Memory B cell (primary cell): ENCODE data around the gene NR1I3.
"Not testable (repeated sequence)": the region's sequence is repeated elsewhere in the genome, so short reads cannot be mapped to it uniquely, and the experiment has no call there.

Source experiments
- ATAC-seq: fragments of 150-1000 bp; cut with Tn5 transposase; 2 replicates; pipeline ENCODE4 v1.10.0; 2021; ENCODE audit warnings: low read depth, mild to moderate bottlenecking, moderate library complexity
- DNase-seq, 2 donors: peaks; one replicate each; pipeline ENCODE4 v3.0.0; 2022; ENCODE audit warnings: low spot score in 2 of 2
- H3K27ac Mint-ChIP-seq: one replicate; pipeline ENCODE4 v1.8.0; 2022; ENCODE audit warnings: mild to moderate bottlenecking, moderate library complexity, mixed read lengths
- H3K27me3 Mint-ChIP-seq: one replicate; pipeline ENCODE4 v1.8.0; 2022; ENCODE audit warnings: mixed read lengths
- H3K36me3 Mint-ChIP-seq: one replicate; pipeline ENCODE4 v1.8.0; 2022; ENCODE audit warnings: mild to moderate bottlenecking, mixed read lengths
- H3K4me1 Mint-ChIP-seq: one replicate; pipeline ENCODE4 v1.8.0; 2022; ENCODE audit warnings: mixed read lengths
- H3K4me3 Mint-ChIP-seq: one replicate; pipeline ENCODE4 v1.8.0; 2022; ENCODE audit warnings: mild to moderate bottlenecking, moderate library complexity, mixed read lengths
- H3K9me3 Mint-ChIP-seq: one replicate; pipeline ENCODE4 v1.8.0; 2022; ENCODE audit warnings: mixed read lengths

Gene NR1I3

DNA sequence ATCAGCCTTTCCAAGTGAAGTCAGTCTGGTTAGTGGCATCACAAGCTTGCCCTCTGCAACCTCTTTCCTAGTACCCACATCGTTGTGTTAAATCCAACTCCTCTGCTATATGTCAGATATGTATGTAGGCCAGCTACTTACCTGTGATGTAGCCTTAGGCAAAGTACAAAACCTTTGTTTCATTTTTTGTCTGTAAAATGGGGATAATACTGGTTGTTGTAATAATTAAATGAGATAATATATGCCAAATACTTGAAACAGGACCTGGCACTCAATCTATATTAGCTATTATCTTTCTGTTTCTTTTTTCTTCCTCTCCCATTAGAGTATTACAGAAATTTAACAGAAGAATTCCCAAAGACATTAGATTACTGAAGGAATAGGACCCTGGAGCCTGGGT lies 21.8 kb upstream of the NR1I3 start:
- peaks cover 10% of the 10 kb centered on the region for H3K9me3 Mint-ChIP-seq
- no peak overlapping the region for H3K27ac Mint-ChIP-seq
- DNase-seq (no peak), ATAC-seq (no peak)
- peaks cover 37% of the 10 kb centered on the region for H3K27me3 Mint-ChIP-seq
- peaks cover 19% of the 10 kb centered on the region for H3K4me1 Mint-ChIP-seq
- no peak overlapping the region for H3K4me3 Mint-ChIP-seq
- peaks cover 11% of the 10 kb centered on the region for H3K36me3 Mint-ChIP-seq

DNA sequence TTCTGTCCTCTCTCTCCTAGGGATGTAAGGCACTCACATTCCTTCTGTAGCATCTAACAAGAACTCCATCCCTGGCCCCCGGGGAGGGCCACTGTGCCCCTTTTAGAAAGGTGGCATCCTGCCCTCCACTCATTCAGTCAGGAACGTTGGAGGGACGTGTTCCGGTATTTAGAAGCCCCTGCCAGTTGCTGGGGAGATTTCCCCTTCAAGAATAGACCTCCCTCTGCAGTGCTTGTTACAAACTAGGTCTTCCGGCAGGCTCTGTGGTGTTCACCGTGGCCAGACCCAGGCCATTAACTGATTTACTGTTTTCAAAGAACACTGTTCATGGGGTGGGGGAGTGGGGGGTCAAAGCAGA lies 21.3 kb upstream of the NR1I3 start:
- no peak for ATAC-seq
- Mint-ChIP-seq H3K27ac (no peak overlapping the region), H3K4me3 (peak overlapping the region; percentile 27), H3K36me3 (peaks cover 11% of the 10 kb centered on the region), H3K27me3 (peaks cover 35% of the 10 kb centered on the region), H3K4me1 (peaks cover 19% of the 10 kb centered on the region), H3K9me3 (peaks cover 10% of the 10 kb centered on the region)
- no peak for DNase-seq

DNA sequence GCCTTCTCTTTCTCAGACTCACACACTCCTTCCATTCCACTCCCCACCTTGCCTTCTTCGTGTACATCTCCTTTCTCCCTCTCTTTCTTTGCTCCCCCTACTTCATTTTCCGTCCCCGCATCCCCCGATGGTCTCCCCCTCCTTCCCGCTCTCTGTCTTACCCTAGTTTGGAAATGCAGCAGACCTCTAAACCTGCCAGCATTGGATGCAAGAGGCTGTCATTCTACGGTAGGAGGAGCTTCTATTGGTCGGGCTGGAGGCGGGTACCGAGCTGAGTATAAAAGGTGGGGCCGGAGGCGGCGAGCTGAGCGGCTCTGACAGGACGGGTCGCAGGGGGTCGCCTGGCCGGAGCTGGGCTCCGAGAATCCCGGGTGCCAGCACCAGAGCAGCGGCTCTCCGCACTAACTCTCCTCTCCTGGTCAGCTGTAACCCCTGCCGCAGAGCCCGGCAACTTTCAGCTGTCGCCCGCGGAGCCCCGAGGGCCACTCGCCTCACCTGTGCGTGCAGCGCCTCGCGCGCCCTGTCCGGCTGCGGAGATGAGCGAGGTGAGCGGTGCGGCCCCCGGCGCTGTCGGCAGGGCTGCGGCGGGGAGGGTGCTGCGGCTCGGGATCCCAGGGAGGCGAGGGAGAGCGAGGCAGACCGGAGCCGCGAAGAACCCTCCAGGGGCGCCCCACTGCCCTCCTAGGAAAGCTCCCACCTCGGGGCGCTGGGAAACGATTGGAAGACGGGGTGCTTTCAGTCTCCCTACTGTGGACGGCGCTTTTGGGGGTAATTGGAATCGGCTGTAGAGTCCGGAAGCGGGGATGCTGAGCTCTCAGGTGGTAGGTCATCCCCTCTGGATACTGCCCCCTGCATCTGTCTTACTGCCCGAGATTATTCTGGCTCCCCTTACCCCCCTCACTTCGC lies 20.7 kb upstream of the NR1I3 start, which contains the start of gene PCP4L1:
Gene PCP4L1 (plus strand): TSS at position 307 of the 906 bp plus-strand sequence. CDS start 230 bp downstream, at position 537.
- no peak within 1 kb of the TSS for H3K27ac Mint-ChIP-seq
- H3K9me3 Mint-ChIP-seq: peaks cover 10% of the 10 kb centered on the region
- peaks cover 19% of the 10 kb centered on the region for H3K4me1 Mint-ChIP-seq
- peaks cover 11% of the 10 kb centered on the region for H3K36me3 Mint-ChIP-seq
- ATAC-seq (peak; percentile 76), DNase-seq (peak; percentile 11 to 35)
- H3K27me3 Mint-ChIP-seq: peaks cover 38% of the 10 kb centered on the region
- peak within 1 kb of the TSS; percentile 67 for H3K4me3 Mint-ChIP-seq

DNA sequence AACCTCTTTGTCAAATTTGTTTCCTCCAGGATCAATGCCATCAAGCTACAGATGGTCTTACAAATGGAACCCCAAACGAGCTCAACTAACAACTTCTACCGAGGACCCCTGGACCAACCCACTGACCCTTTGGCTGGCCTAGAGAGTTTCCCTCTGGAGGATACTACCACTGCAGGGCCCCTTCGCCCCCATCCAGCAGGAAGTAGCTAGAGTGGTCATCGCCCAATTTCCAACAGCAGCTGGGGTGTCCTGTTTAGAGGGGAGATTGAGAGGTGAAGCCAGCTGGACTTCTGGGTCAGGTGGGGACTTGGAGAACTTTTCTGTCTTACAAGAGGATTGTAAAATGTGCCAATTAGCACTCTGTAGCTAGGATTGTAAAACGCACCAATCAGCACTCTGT lies 19.1 kb upstream of the NR1I3 start:
- H3K4me3 Mint-ChIP-seq, H3K27ac Mint-ChIP-seq, ATAC-seq, H3K9me3 Mint-ChIP-seq: not testable (repeated sequence)
- peaks cover 34% of the 10 kb centered on the region for H3K27me3 Mint-ChIP-seq
- DNase-seq: peak in 1 of 2 donors; percentile 22
- H3K36me3 Mint-ChIP-seq: peaks cover 11% of the 10 kb centered on the region
- peaks cover 19% of the 10 kb centered on the region for H3K4me1 Mint-ChIP-seq

DNA sequence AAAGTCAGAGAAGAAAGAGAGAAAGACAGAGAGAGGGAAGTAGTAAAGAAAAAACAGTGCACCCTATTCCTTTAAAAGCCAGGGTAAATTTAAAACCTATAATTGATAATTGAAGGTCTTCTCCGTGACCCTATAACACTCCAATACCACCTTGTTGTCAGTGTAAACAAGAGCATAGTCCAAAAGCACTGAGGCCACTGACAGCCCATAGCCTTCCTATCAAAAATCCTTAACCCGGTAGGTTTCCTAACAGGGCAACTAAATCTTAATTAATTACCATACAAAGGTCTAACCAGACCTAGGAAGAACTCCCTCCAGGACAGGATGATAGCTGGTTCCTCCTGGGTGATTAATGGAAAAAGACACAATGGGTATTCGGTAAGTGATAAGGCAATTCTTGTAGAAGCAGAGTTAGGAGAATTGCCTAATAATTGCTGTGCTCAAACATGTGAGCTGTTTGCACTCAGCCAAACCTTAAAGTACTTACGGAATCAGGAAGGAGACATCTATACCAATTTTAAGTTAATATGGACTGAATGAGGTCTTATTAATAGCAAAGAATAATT lies 18.0 kb upstream of the NR1I3 start:
- H3K27me3 Mint-ChIP-seq: peaks cover 26% of the 10 kb centered on the region
- H3K4me1 Mint-ChIP-seq: peaks cover 11% of the 10 kb centered on the region
- not testable (repeated sequence) for ATAC-seq, H3K4me3 Mint-ChIP-seq, H3K9me3 Mint-ChIP-seq, H3K27ac Mint-ChIP-seq, DNase-seq
- peaks cover 11% of the 10 kb centered on the region for H3K36me3 Mint-ChIP-seq

DNA sequence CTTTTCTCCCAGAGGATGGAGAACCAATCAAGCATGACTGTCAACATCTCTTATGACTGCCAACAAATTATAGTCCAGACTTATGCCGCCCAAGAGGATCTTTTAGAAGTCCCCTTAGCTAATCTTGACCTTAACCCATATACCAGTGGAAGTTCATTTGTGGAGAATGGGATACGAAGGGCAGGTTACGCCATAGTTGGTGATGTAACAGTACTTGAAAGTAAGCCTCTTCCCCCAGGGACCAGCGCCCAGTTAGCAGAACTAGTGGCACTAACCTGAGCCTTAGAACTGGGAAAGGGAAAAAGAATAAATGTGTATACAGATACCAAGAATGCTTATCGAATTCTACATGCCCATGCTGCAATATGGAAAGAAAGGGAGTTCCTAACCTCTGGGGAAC lies 17.3 kb upstream of the NR1I3 start:
- H3K4me1 Mint-ChIP-seq, DNase-seq, H3K27ac Mint-ChIP-seq, H3K4me3 Mint-ChIP-seq, ATAC-seq, H3K9me3 Mint-ChIP-seq: not testable (repeated sequence)
- Mint-ChIP-seq H3K36me3 (peaks cover 11% of the 10 kb centered on the region), H3K27me3 (peaks cover 24% of the 10 kb centered on the region)

DNA sequence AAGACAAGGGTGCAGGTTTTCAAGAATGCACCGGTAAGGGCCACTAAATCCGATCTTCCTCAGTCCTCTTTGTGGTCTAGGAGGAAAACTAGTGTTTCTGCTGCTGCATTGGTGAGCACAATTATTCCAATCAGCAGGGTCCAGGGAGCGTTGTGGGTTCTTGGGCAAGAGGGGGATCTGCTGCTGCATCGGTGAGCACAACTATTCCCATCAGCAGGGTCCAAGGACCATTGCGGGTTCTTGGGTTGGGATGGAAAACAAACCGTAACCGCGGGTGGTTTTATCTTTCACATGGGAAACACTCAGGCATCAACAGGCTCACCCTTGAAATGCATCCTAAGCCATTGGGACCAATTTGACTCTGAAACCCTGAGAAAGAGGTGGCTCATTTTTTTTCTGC lies 13.6 kb upstream of the NR1I3 start:
- DNase-seq (no peak), ATAC-seq (no peak)
- no peak overlapping the region for H3K4me3 Mint-ChIP-seq
- no peaks in the 10 kb centered on the region for H3K4me1 Mint-ChIP-seq
- H3K9me3 Mint-ChIP-seq: peaks cover 5% of the 10 kb centered on the region
- H3K27me3 Mint-ChIP-seq: peaks cover 9% of the 10 kb centered on the region
- H3K27ac Mint-ChIP-seq: no peak overlapping the region
- peaks cover 3% of the 10 kb centered on the region for H3K36me3 Mint-ChIP-seq

DNA sequence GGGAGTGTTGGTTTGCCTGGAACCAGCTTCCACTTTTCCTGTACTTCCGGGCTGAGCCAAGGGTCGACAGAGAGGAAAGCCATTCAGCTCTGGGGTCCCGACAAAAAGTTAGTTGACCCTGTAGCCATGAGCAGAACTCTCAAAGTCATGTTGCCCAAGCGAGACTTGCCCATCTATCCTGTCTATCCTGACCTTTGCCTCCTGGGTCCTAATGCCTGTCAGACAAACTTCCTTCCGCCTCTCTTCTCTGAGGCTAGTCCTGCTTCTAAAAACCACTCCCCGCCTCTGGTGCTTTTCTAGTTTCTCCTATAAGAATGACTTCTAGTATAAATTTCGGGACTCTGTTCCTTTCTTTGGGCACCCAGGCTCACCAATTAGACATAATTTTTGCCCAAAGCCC lies 12.8 kb upstream of the NR1I3 start:
- Mint-ChIP-seq H3K4me3 (no peak overlapping the region), H3K36me3 (peaks cover 3% of the 10 kb centered on the region), H3K27me3 (peaks cover 9% of the 10 kb centered on the region), H3K9me3 (peaks cover 4% of the 10 kb centered on the region), H3K27ac (no peak overlapping the region), H3K4me1 (no peaks in the 10 kb centered on the region)
- no peak for DNase-seq
- ATAC-seq: no peak

DNA sequence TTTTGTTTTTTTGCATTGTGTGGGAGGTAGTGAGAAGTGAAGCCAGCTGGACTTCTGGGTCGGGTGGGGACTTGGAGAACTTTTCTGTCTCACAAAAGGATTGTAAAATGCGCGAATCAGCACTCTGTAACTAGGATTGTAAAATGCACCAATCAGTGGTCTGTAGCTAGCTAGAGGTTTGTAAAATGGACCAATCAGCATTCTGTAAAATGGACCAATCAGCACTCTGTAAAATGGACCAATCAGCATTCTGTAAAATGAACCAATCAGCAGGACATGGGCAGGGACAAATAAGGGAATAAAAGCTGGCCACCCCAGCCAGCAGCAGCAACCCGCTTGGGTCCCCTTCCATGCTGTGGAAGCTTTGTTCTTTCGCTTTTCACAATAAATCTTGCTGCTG lies 12.1 kb upstream of the NR1I3 start:
- H3K4me1 Mint-ChIP-seq, H3K9me3 Mint-ChIP-seq, H3K36me3 Mint-ChIP-seq, DNase-seq, H3K4me3 Mint-ChIP-seq, ATAC-seq, H3K27ac Mint-ChIP-seq, H3K27me3 Mint-ChIP-seq: not testable (repeated sequence)

DNA sequence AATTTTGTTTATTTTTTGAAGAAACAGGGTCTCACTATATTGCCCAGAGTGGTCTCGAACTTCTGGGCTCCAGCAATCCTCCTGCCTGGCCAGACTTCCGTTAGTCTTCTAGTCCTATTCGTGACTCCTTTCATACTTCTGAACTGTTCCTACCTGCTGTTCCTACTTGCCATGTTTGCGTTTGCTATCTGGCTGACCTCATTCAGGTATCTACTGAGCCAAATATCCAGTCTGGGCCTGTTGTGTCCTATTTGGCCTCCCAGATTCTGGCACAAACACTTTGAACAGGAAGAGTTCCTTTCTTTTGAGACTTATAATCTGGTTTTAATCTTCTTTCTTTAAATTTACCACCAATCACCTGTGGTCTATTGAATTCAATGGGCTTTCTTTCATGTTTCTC lies 6.9 kb upstream of the NR1I3 start:
- no peak for DNase-seq
- no peak for ATAC-seq
- Mint-ChIP-seq H3K4me1 (peaks cover 5% of the 10 kb centered on the region), H3K27ac (no peak overlapping the region), H3K27me3 (peaks cover 7% of the 10 kb centered on the region), H3K4me3 (no peak overlapping the region), H3K36me3 (no peaks in the 10 kb centered on the region), H3K9me3 (no peaks in the 10 kb centered on the region)

DNA sequence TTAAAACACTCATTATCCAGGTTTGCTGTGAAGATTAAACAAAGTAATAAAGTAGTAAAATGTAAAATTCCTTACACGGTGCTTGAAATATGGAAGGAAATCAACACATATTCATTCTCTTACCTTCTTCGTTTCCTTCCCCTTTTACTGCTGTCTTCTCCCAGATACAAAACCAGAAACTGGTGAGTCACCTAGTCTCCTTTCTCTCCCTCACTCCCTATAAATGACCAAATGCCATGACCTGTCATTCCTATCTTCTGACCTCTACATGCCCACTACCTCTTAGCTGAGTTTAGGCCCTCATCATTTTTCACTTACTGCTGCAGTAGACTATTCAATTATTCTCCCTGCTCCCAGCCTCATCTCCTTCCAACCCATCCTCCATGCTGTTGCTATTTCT lies 4.3 kb upstream of the NR1I3 start:
- Mint-ChIP-seq H3K27ac (no peak overlapping the region), H3K9me3 (no peaks in the 10 kb centered on the region), H3K36me3 (no peaks in the 10 kb centered on the region), H3K4me3 (no peak overlapping the region), H3K4me1 (peaks cover 5% of the 10 kb centered on the region), H3K27me3 (peaks cover 8% of the 10 kb centered on the region)
- DNase-seq: no peak
- ATAC-seq: no peak

DNA sequence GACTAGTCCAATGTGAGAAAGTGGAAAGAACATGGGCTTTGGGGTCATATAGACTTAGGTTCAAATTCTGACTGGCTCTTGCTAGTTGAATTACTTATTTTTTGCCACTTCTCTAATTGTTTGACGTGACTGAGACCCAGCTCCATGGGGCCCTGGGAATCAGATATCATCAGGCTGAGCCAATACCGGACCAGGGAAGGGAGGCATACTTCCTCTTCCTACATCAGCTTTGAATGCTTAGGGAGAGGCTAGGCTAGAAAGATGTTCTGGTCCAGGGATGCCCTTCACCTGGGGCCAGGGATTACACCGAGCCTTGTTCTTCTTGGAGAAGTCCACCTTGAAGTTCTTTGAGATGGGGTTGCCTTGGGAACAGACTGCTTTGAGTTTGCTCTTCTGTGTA lies 3.7 kb upstream of the NR1I3 start:
- H3K4me1 Mint-ChIP-seq: peaks cover 5% of the 10 kb centered on the region
- H3K4me3 Mint-ChIP-seq: no peak overlapping the region
- H3K36me3 Mint-ChIP-seq: no peaks in the 10 kb centered on the region
- H3K9me3 Mint-ChIP-seq: no peaks in the 10 kb centered on the region
- H3K27me3 Mint-ChIP-seq: peaks cover 8% of the 10 kb centered on the region
- ATAC-seq (no peak), DNase-seq (no peak)
- H3K27ac Mint-ChIP-seq: no peak overlapping the region

DNA sequence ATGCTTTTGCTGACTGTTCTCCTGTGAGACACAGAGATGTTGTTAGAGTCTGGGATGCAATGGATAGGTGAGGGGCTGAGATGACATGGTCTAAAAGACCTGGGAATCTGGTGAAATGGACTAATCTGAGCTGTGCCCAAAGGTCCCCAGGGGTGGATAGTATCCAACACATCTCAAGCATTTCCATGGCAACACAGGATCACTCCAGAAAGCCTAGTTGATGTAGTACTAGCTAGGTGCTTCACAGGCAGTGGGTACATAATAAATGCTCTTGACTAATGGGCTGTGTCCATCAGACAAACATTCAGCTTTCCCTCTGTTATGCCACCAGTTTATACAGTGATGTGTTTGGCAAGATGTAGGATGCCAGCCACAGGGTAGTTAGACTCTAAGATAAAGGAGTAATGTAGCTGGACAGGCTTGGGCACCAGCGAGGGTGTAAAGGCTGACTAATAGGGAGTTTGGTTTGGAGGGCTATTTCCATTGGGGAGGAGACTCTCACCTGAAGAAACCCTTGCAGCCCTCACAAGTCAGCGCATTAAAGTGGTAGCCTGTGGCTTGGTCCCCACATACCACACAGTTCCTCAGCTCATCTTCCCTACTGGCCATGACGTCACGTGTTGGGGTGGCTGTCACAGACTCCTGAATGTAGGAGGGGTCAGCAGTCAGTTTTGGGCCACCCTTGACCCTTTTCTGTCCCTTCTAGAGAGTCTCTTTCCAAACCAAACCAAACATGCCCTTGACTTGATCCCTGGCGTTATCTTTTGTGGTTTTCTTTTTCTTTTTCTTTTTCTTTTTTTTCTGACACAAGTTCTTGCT lies 1.8 kb downstream of the NR1I3 start:
- ATAC-seq: no peak
- H3K27me3 Mint-ChIP-seq: peaks cover 8% of the 10 kb centered on the region
- peaks cover 2% of the 10 kb centered on the region for H3K36me3 Mint-ChIP-seq
- no peak for DNase-seq
- no peak overlapping the region for H3K27ac Mint-ChIP-seq
- H3K9me3 Mint-ChIP-seq: no peaks in the 10 kb centered on the region
- no peak overlapping the region for H3K4me3 Mint-ChIP-seq
- no peaks in the 10 kb centered on the region for H3K4me1 Mint-ChIP-seq

DNA sequence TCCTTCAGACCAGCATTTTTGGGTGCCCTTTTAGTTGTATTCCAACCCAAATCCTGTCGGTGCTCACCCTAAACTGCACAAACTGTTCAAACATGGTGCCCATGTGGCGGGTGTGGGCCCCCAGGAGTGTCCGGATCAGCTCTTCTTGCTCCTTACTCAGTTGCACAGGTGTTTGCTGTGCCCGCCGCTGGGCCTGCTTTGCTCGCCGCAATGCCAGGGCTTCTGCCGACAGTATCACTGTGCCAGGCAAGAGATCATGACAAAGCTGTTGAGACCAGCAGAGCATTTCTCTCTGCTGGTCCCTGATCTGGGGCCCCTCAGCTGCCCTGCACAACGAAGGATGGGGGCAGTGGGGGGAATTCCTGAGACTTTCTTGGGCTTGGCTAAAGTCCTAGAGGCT lies 4.9 kb downstream of the NR1I3 start:
- ATAC-seq (no peak), DNase-seq (no peak)
- H3K36me3 Mint-ChIP-seq: peaks cover 10% of the 10 kb centered on the region
- peaks cover 1% of the 10 kb centered on the region for H3K27me3 Mint-ChIP-seq
- no peaks in the 10 kb centered on the region for H3K4me1 Mint-ChIP-seq
- H3K4me3 Mint-ChIP-seq: no peak overlapping the region
- no peak overlapping the region for H3K27ac Mint-ChIP-seq
- H3K9me3 Mint-ChIP-seq: no peaks in the 10 kb centered on the region
